Suprapubic skin (tissue), 4 donors: ENCODE measurements around the gene CELSR1. TPM values are rescaled to one million over a fixed set of nuclear protein-coding genes. Genes with fewer than 3 reads are reported as not detected.

Experiments used
- DNase-seq, 2 donors: peaks; one replicate each; pipeline ENCODE4 v3.0.0-alpha.2; 2019; ENCODE audit warnings: low spot score in 2 of 2
- H3K27ac ChIP-seq: fragments of 200-600 bp; sonication (generic); one replicate; pipeline ENCODE4 v1.5.1; 2019
- H3K27me3 ChIP-seq: fragments of 200-600 bp; sonication (generic); one replicate; pipeline ENCODE4 v1.5.1; 2019
- H3K36me3 ChIP-seq: fragments of 200-600 bp; sonication (generic); one replicate; pipeline ENCODE4 v1.5.1; 2019
- H3K4me1 ChIP-seq: fragments of 200-600 bp; sonication (generic); one replicate; pipeline ENCODE4 v1.5.1; 2019
- H3K4me3 ChIP-seq: fragments of 200-600 bp; sonication (generic); one replicate; pipeline ENCODE4 v1.5.1; 2019; ENCODE audit warnings: mild to moderate bottlenecking
- H3K9me3 ChIP-seq: fragments of 200-600 bp; sonication (generic); one replicate; pipeline ENCODE4 v1.5.1; 2019
- EP300 ChIP-seq: sonication (generic); formaldehyde crosslinking; IDR thresholded peaks from one replicate; pipeline ENCODE4 v1.6.1; 2017; ENCODE audit warnings: antibody characterized with exemption
- POLR2A ChIP-seq, 2 donors: fragments of 450-650 bp; IDR thresholded peaks; one replicate each; pipeline ENCODE4 v1.6.1; 2017; ENCODE audit warnings: antibody characterized with exemption in 2 of 2, mild to moderate bottlenecking in 2 of 2, moderate library complexity in 2 of 2
- POLR2AphosphoS5 ChIP-seq, 3 donors: sonication (generic); formaldehyde crosslinking; IDR thresholded peaks; one replicate each; pipeline ENCODE4 v1.6.1; 2017; ENCODE audit warnings: antibody characterized with exemption in 3 of 3
- WGBS: methylation state at CpG from one replicate; pipeline ENCODE4 v1.1.5; 2018; 5-methylcytosine and 5-hydroxymethylcytosine counted together
- total RNA-seq, 4 donors: library from RNA; depleted of rRNA; stranded (reverse); fragments of >200 nt; gene quantifications; one replicate each; pipeline ENCODE4 v1.1.0, GENCODE V29; 2016
- TF ChIP-seq, protein P1 (sequence below), 2 donors: fragments of 200-600 bp in 1 of 2; fragments of 450-650 bp in 1 of 2; sonication (generic) in 1 of 2; IDR thresholded peaks; one replicate each; pipeline ENCODE4 v1.5.1; 2016 to 2019; ENCODE audit warnings: antibody characterized with exemption in 2 of 2, mild to moderate bottlenecking in 1 of 2, moderate library complexity in 1 of 2

Gene CELSR1
- total RNA-seq, 4 donors from 2014 or later: 75.6 to 102 (median 77.5) TPM

DNA sequence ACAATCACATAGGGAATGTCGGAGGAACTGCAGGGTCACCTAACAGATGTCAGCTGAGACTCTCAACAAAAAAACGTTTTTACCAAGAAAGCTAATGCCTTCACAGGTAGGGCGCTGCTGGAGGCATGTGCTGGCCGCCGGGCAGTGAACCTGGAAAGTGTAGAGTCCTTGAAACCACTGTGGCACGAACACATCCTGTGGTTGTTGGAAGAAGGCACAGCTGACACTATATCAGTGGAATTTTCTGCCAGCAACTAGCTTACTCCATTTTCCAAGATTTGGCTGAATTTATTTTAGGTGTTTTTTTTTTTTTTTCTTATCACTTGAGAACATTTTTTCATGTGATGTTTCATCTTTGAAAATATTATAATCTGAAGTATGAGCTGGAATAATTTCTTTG is 187.7 kb downstream of the CELSR1 start:
- H3K4me1 ChIP-seq: peaks cover 22% of the 10 kb centered on the region
- H3K9me3 ChIP-seq: no peaks in the 10 kb centered on the region
- TF ChIP-seq, protein P1, sequence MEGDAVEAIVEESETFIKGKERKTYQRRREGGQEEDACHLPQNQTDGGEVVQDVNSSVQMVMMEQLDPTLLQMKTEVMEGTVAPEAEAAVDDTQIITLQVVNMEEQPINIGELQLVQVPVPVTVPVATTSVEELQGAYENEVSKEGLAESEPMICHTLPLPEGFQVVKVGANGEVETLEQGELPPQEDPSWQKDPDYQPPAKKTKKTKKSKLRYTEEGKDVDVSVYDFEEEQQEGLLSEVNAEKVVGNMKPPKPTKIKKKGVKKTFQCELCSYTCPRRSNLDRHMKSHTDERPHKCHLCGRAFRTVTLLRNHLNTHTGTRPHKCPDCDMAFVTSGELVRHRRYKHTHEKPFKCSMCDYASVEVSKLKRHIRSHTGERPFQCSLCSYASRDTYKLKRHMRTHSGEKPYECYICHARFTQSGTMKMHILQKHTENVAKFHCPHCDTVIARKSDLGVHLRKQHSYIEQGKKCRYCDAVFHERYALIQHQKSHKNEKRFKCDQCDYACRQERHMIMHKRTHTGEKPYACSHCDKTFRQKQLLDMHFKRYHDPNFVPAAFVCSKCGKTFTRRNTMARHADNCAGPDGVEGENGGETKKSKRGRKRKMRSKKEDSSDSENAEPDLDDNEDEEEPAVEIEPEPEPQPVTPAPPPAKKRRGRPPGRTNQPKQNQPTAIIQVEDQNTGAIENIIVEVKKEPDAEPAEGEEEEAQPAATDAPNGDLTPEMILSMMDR (IDR thresholded peaks at IDR 0.05): no peak
- TF ChIP-seq POLR2AphosphoS5 (IDR thresholded peaks at IDR 0.05): no peak
- TF ChIP-seq EP300: no peak
- no peak for TF ChIP-seq POLR2A (IDR thresholded peaks at IDR 0.05)
- WGBS: 81% methylated on average over 6 of the region's 6 CpGs
- no peaks in the 10 kb centered on the region for H3K27me3 ChIP-seq
- no peak overlapping the region for H3K4me3 ChIP-seq
- no peak for DNase-seq
- peaks cover 96% of the 10 kb centered on the region for H3K36me3 ChIP-seq
- no peak overlapping the region for H3K27ac ChIP-seq

DNA sequence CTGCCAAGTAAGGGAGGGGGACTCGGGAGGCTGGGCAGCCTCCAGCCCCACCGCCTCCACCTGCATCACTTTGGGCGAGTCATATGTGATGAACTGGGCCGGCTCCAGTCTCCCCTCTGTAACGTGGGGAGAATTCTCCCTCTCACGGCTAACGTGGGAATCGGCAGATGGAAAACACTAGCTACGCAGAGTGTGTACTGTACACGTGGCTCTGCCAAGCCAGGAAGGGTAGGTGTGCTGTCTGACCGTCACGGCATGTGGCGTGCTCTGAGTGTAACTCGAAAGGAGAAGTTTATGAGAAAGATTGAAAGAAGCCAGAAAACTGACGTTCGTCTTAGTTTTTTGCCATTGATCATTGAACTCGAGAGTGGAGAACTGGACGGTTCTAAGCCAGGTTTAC is 188.2 kb downstream of the CELSR1 start:
- DNase-seq: no peak
- peaks cover 18% of the 10 kb centered on the region for H3K4me1 ChIP-seq
- WGBS: 83% methylated on average over 18 of the region's 18 CpGs
- H3K27ac ChIP-seq: no peak overlapping the region
- TF ChIP-seq POLR2AphosphoS5 (IDR thresholded peaks at IDR 0.05): no peak
- TF ChIP-seq EP300: no peak
- TF ChIP-seq, protein P1 (IDR thresholded peaks at IDR 0.05): no peak
- no peak for TF ChIP-seq POLR2A (IDR thresholded peaks at IDR 0.05)
- no peak overlapping the region for H3K4me3 ChIP-seq
- peaks cover 98% of the 10 kb centered on the region for H3K36me3 ChIP-seq
- H3K9me3 ChIP-seq: no peaks in the 10 kb centered on the region
- H3K27me3 ChIP-seq: no peaks in the 10 kb centered on the region

- no peak for DNase-seq
- 88% methylated on average over 12 of the region's 15 CpGs for WGBS
- Histone ChIP-seq H3K36me3 (peaks cover 97% of the 10 kb centered on the region), H3K4me1 (peaks cover 11% of the 10 kb centered on the region), H3K4me3 (no peak overlapping the region), H3K27ac (no peak overlapping the region), H3K9me3 (no peaks in the 10 kb centered on the region), H3K27me3 (no peaks in the 10 kb centered on the region)
- TF ChIP-seq EP300 (no peak), POLR2AphosphoS5 (IDR thresholded peaks at IDR 0.05) (no peak), POLR2A (IDR thresholded peaks at IDR 0.05) (no peak)
- TF ChIP-seq, protein P1 (IDR thresholded peaks at IDR 0.05): no peak
These were observed 189.2 kb downstream of the CELSR1 start for GRCh38 chr22:46348099-46348695.

DNA sequence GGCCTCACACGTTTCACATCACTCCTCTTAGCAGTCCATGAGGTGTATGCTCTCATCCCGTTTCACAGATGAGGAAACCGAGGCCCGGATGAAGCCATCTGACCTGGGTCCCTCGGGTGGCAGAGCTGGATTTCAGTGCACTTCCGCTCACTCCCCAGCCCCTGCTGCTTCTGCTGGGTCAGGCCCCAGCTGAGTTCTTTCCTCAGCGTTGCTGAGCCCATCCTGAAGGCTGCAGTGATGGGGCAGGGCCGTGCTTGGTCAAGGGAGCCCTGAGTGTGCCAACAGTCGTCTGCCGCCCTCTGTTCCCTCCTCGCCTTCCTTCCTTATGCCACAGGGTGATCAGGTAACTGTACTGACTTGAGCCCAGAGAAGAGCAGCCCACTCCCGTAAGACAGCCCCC is 189.8 kb downstream of the CELSR1 start:
- 96% methylated on average over 12 of the region's 12 CpGs for WGBS
- H3K36me3 ChIP-seq: peaks cover 97% of the 10 kb centered on the region
- DNase-seq: no peak
- H3K27me3 ChIP-seq: no peaks in the 10 kb centered on the region
- no peak overlapping the region for H3K27ac ChIP-seq
- no peak for TF ChIP-seq POLR2A (IDR thresholded peaks at IDR 0.05)
- no peak for TF ChIP-seq EP300
- H3K4me1 ChIP-seq: peaks cover 5% of the 10 kb centered on the region
- no peak overlapping the region for H3K4me3 ChIP-seq
- no peaks in the 10 kb centered on the region for H3K9me3 ChIP-seq

DNA sequence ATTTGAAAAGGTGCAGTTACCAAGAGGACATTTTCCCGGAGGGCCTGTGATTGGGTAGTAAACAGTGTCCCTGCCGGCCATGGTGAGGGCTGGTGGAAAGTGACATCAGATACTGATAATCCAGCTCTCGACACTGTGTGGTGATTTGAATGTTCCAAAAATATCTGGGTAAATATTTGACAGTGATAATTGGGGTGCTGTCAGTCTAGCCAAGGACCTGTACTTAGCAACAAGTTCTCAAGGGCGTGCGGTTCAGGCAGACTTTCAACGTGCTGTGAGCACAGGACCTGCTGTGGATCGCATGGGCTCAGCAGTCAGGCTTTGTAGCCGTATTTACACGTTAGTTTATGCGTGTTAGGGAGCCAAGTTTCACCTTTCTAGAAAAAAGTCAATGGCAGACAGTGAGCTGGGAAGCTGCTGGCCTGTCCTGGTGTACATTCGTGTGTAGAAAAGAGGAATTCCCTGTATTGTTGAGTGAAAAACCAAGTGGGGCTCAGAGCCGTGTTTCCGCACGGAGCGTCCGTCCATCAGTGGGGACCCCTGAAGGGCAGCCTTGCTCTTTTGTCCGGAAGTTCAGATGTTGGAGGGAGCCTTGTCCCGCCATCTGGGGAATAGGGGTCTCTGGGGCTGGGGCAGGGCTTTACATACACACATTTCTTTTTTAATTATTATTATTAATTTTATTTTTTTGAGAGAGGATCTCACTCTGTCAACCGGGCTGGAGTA is 190.6 kb downstream of the CELSR1 start:
- DNase-seq: no peak
- no peaks in the 10 kb centered on the region for H3K27me3 ChIP-seq
- no peak overlapping the region for H3K27ac ChIP-seq
- no peaks in the 10 kb centered on the region for H3K4me1 ChIP-seq
- 85% methylated on average over 19 of the region's 19 CpGs for WGBS
- peaks cover 97% of the 10 kb centered on the region for H3K36me3 ChIP-seq
- no peaks in the 10 kb centered on the region for H3K9me3 ChIP-seq
- H3K4me3 ChIP-seq: no peak overlapping the region
- TF ChIP-seq, protein P1 (IDR thresholded peaks at IDR 0.05): no peak
- TF ChIP-seq POLR2A (IDR thresholded peaks at IDR 0.05) (no peak), EP300 (no peak), POLR2AphosphoS5 (IDR thresholded peaks at IDR 0.05) (no peak)
